Umbilical cord (tissue), 2 donors: ENCODE results near the gene KLHL12. TPM values are rescaled to one million over a fixed set of nuclear protein-coding genes. Genes with fewer than 3 reads are reported as not detected.

Experiments used
- DNase-seq: peaks from one replicate; pipeline ENCODE4 v3.0.0-alpha.2; 2015; ENCODE audit warnings: low spot score
- total RNA-seq: library from RNA; depleted of rRNA; stranded (reverse); fragments of >200 nt; gene quantifications from one replicate; pipeline ENCODE4 v1.2.3, GENCODE V29; 2014; ENCODE audit warnings: low replicate concordance; ENCODE audit not compliant: insufficient read depth

The KLHL12 gene
- 21.7 TPM for total RNA-seq

DNA sequence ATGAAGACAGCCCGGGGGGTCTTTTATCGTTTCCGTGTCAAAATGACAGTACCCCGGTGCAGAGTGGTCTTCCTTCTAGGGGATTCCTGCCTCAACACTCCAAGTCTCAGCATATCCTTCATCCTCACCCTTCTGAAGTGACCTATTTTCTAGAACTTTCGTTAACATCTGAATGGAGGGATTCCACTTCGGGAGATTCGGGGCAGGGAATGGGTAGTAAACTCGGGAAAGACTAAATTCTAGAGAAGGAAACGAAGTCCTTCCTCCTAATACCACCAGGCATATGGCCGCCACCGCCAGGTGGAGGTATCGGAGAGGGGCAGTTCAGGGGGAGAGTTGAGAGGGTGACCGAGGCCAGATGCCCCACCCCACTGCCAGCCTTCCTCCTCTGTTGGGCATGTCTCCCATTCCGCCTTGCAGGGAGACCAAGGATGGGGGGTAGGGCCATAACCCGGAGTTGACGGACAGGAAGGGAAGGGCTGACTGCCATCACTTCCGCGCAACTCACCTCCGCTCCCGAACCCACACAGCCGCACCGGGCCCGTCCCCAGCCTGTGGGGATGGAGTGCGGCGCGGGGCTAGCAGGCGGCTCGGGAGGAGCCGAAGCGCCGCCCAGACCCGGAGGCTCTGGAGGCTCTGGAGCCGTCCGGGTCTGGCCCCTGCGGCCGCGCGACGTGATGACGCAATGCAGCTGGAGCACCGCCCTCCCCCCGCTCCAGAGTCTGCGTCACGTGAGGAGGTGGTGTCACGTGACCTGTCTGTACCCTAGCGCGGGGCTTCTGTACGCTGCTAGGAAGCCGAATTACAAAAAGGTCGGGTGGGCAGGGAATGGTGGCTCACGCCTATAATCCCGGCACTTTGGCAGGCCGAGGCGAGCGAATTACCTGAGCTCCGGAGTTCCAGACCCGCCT is at the start of gene KLHL12:
KLHL12 (minus strand) TSS at position 654 of the 911 bp plus-strand sequence. CDS start 2,072 bp downstream, outside the sequence.
- peak; percentile 97 for DNase-seq

GRCh38 chr1:202976633-202977032 is 49.6 kb upstream of the KLHL12 start:
- DNase-seq, result no peak

GRCh38 chr1:202974856-202975255 is 47.8 kb upstream of the KLHL12 start:
- no peak for DNase-seq

GRCh38 chr1:202972046-202972445 is 45.0 kb upstream of the KLHL12 start:
- no peak for DNase-seq

DNA sequence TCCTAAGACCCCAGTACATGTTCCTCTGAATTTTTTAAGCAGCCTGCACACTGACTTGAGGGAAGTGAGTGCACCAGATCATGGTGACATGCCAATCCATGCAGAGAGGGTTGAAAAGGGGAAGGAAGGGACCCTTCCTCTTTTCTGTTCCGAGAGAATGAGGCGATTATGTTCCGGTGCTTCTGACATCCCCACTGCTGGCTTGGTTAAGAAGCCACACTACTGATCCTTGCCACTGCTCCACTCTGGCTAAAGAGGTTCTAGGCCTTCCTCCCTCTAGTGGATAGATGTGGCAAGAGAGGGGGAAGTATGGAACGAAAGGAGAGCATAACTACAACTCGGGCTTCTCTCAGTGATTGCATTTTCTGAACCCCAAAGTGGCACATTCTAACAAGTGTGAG is 41.9 kb upstream of the KLHL12 start:
- peak; percentile 68 for DNase-seq

DNA sequence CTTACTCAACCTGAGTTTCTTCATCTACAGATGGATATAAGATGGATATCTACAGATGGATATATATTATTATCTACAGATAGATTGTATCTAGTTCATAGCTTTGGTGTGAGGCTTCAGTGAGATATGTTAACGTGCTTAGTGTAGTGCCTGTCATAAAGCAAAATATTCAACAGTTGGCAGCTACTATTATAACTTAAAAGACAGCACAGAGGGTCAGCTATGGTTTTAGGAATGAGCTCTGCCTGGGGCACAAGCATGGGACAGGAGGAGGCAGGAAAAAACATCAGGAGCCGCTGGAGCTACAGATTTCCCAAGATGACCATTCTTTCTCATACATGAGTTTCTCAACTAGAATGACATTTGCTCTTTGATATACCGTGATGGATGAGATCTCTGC is 41.3 kb upstream of the KLHL12 start:
- DNase-seq, result no peak

DNA sequence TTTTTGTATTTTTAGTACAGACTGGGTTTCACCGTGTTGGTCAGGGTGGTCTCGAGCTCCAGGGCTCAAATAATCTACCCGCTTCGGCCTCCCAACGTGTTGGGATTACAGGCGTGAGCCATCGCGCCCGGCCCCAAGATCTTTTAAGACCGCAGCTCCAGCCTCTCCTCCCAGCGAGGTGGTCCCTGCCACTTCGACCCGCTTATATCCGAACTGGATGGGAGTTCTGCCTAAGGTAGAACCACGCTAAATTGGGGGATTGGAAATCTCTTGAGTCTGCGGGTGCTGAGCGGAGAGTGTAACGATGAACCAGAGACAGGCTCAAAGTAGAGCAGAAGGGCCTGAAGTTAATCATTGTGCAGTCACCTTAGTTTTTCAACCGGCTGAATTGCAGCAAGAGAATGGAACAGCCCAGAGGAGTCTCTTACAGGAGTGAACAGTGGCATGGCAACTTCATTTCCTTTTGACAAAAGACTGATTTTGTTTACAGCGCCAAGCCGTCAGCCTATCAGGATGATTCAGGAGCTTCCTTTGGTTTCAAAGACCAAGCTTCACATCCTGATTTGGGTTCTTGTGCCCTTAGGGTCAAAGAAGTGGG is 40.7 kb upstream of the KLHL12 start:
- peak; percentile 12 for DNase-seq

GRCh38 chr1:202966006-202966898 is 39.2 kb upstream of the KLHL12 start:
- DNase-seq, result peak; percentile 11

- DNase-seq, result no peak
Observed at GRCh38 chr1:202965422-202965821, 38.4 kb upstream of the KLHL12 start.

DNA sequence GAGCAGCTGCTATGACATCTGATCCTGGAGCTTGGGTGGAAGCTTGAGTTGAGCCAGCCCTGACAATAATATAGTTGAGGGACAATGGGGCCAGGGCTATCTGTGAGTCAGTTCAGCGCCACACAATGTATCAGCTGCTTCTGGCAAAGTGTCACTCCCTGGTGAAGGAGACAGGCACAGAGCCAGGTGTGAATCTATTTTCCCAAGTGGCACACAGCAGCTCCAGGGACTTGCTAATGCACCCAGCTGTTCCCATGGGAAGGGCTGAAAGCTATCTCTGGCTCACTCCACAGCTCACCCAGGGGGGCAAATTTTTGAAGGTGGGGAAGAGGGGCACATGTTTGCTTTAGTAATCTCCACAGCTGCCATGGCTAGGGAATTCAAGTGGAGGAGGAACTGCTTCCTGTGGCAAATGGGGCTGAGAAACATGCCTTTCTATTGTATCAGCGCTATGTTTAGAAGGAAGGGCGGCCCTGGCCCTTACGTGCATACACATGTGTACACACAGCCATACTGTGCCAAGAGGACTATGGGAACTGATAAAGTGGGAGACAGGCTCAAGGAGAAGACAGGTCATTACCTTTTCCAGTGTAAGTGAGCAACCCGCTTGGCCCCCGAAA is 37.9 kb upstream of the KLHL12 start:
- DNase-seq, result no peak

DNA sequence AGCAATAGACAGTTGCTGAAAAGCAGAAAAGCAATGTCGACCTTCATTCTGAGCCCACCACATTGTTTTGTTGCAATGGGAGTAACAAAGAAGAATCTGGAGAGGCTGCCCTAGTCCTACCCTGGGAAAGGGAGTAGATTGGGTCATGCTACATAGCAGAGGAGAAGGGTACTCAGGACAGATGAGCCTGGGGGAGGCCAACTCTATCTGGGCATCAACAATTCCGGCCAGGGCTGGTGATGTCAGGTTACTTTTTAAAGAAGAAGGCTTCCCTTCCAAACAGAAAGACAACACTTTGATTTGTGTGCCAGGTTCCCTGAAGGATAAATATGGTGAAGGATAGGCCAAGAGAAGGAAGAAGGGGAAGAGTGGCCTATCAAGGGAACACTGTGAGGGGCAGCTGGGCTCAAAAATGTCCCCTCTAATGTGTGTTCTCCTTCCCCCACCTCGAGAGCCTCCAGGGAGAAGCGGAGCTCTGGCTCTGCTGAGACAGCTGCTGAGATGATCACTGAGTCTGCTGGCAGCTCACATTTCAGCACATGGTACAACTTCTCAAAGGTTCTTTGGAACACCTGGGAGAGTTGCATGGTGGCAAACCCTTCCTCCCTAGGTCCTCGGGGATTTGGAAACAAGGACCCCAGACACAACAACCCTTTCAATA is 34.3 kb upstream of the KLHL12 start:
- no peak for DNase-seq

GRCh38 chr1:202959276-202959620 is 32.2 kb upstream of the KLHL12 start:
- DNase-seq, result no peak

- DNase-seq, result no peak
Observed at GRCh38 chr1:202958544-202959275, 31.7 kb upstream of the KLHL12 start.

GRCh38 chr1:202957733-202958543 is 30.9 kb upstream of the KLHL12 start, which contains the start of gene ADIPOR1:
ADIPOR1 (minus strand) TSS chr1:202958312; CDS start chr1:202951070, 7,242 bp downstream.
- peak; percentile 92 for DNase-seq

GRCh38 chr1:202956969-202957368 is 29.9 kb upstream of the KLHL12 start:
- no peak for DNase-seq

DNA sequence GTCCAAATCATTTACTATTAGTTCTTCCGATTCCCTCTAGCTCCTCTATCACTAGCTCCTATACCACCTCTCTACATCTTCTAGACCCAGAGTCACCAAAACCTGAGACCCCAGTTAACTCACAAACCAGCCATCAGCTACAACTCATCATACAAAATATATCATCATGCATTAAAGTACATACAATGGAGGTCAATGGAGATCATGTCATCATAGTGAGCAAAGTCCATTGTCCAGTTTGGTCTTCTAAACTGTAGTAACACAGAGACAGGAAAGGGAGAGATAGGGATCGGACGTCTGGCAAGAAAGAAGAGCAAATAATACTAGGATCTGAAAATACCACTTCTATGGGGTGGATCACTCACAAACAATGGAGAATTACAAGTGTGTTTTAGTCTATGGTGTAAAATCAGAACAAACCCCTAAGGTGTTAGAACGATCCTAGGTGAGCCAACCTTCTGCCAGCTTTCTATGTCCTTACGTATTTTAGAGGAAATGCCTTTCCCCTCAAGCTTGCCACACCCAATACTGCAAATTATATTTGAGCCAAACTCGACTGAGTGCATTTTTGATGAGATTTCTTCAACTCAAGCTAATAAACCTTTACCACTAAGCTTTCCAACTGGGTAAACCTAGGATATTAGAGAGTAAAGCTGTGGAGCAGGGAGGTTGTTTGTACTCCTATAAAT is 27.2 kb upstream of the KLHL12 start:
- no peak for DNase-seq

DNA sequence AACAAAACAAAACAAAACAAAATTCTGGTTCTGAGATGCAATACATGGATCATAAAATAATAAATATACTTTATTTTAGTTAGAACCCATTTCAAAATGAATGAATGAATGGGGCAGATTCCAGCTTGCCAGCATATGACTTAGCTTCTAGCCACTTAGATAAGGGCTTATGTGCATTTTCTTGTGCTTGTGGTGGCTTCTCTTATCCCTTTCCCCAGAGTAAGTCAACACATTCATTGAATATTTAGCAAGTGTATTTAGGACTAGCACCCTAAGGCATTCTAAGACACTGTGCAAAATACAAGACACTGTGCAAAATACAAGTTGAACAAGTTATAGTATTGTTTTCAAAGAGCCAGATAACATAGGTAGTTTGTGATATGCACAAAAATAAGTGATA is 26.4 kb upstream of the KLHL12 start:
- no peak for DNase-seq

DNA sequence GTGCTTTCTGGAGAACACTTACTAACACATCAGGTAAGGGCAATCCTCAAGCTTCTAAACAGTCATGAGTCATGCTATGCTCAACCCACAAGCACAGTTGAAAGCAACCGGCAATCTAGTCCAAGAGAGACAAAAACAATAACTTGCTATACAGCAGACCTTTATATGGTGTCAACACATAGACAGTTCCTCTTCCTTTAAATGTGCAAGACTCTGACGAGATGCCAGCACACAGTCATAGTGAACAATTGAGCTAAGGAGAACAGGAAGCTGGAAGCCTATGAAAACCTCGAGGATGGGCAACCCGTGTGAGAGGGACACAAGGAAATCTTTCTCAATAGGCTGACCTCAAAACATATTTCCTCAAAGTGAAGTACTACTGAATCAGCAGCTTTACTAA is 25.8 kb upstream of the KLHL12 start:
- DNase-seq, result peak; percentile 56

GRCh38 chr1:202952099-202952498 is 25.1 kb upstream of the KLHL12 start:
- no peak for DNase-seq
